GM12872 (cell line): Measurements from ENCODE around the gene AGTPBP1.

ENCODE experiments used
- CTCF ChIP-seq: IDR thresholded peaks from 3 replicates; pipeline ENCODE4 v1.5.1; 2011; ENCODE audit warnings: low read depth, mild to moderate bottlenecking, low read length, moderate library complexity; ENCODE audit not compliant: insufficient read depth

Gene AGTPBP1

GRCh38 chr9:85726737-85727136 is 15.0 kb downstream of the AGTPBP1 start:
- TF ChIP-seq CTCF = no peak

GRCh38 chr9:85723215-85723614 is 18.5 kb downstream of the AGTPBP1 start:
- no peak for TF ChIP-seq CTCF

- TF ChIP-seq CTCF = no peak
These were observed 24.5 kb downstream of the AGTPBP1 start for GRCh38 chr9:85717220-85717619.

GRCh38 chr9:85716031-85716877 is 25.5 kb downstream of the AGTPBP1 start:
- peak; percentile 51; the same call in 2 of the 3 replicates for TF ChIP-seq CTCF

- TF ChIP-seq CTCF = no peak
These were observed 26.2 kb downstream of the AGTPBP1 start for GRCh38 chr9:85715587-85715986.

GRCh38 chr9:85713897-85714296 is 27.9 kb downstream of the AGTPBP1 start:
- TF ChIP-seq CTCF = no peak

GRCh38 chr9:85704744-85705143 is 37.0 kb downstream of the AGTPBP1 start:
- TF ChIP-seq CTCF = no peak
